HFFc6 (cell line): ENCODE results near the gene TMEM132D. TPM values are rescaled to one million over a fixed set of nuclear protein-coding genes. Genes with fewer than 3 reads are reported as not detected.

Experiments
- DNase-seq: peaks from one replicate; pipeline ENCODE4 v3.0.0-alpha.2; 2018
- H3K27ac Mint-ChIP-seq: 2 replicates; pipeline ENCODE4 v1.8.0; 2020; ENCODE audit warnings: mild to moderate bottlenecking, mixed read lengths
- H3K27me3 Mint-ChIP-seq: 2 replicates; pipeline ENCODE4 v1.8.0; 2021; ENCODE audit warnings: mild to moderate bottlenecking, moderate library complexity, mixed read lengths; ENCODE audit not compliant: insufficient read depth
- H3K36me3 Mint-ChIP-seq: 2 replicates; pipeline ENCODE4 v1.8.0; 2021; ENCODE audit warnings: low read depth, mixed read lengths
- H3K4me1 Mint-ChIP-seq: 2 replicates; pipeline ENCODE4 v1.8.0; 2020; ENCODE audit warnings: low read depth, mixed read lengths
- H3K4me3 Mint-ChIP-seq: 2 replicates; pipeline ENCODE4 v1.8.0; 2020; ENCODE audit warnings: mild to moderate bottlenecking, moderate library complexity, mixed read lengths
- H3K9me3 Mint-ChIP-seq: 2 replicates; pipeline ENCODE4 v1.8.0; 2020; ENCODE audit warnings: mild to moderate bottlenecking, mixed read lengths
- CTCF ChIP-seq: fragments of 200-600 bp; sonication (generic); IDR thresholded peaks from 2 replicates; pipeline ENCODE4 v1.5.0; 2021; ENCODE audit warnings: antibody characterized with exemption, mild to moderate bottlenecking
- total RNA-seq, 6 experiments: library from RNA; stranded (reverse); fragmentation: NEBNext Ultra II Directional; extraction: Animal tissue kit (Norgen Biotek cat#: 25700); gene quantifications; 2 replicates in 1 of 6; 3 replicates in 5 of 6; pipeline ENCODE4 v1.2.3, GENCODE V29; 2021

TMEM132D gene
- total RNA-seq, 6 experiments from 2014 or later, result not detected

GRCh38 chr12:129629901-129630300, 273.9 kb downstream of the TMEM132D start:
- Mint-ChIP-seq H3K27ac (no peak overlapping the region), H3K4me3 (no peak overlapping the region), H3K36me3 (peaks cover 9% of the 10 kb centered on the region), H3K27me3 (no peaks in the 10 kb centered on the region; the same call in 1 of the 2 replicates), H3K4me1 (no peaks in the 10 kb centered on the region), H3K9me3 (peaks cover 72% of the 10 kb centered on the region)
- no peak for TF ChIP-seq CTCF
- DNase-seq, result no peak

GRCh38 chr12:129622566-129622965, 281.3 kb downstream of the TMEM132D start:
- DNase-seq, result no peak
- Mint-ChIP-seq H3K4me1 (no peaks in the 10 kb centered on the region), H3K36me3 (no peaks in the 10 kb centered on the region), H3K27ac (no peak overlapping the region), H3K4me3 (no peak overlapping the region), H3K27me3 (no peaks in the 10 kb centered on the region), H3K9me3 (peaks cover 64% of the 10 kb centered on the region)
- no peak for TF ChIP-seq CTCF

GRCh38 chr12:129619271-129619670, 284.6 kb downstream of the TMEM132D start:
- Mint-ChIP-seq H3K27ac (no peak overlapping the region), H3K36me3 (no peaks in the 10 kb centered on the region), H3K27me3 (no peaks in the 10 kb centered on the region), H3K4me3 (no peak overlapping the region), H3K4me1 (no peaks in the 10 kb centered on the region), H3K9me3 (peaks cover 74% of the 10 kb centered on the region)
- TF ChIP-seq CTCF, result no peak
- DNase-seq, result no peak

GRCh38 chr12:129617849-129618248, 286.0 kb downstream of the TMEM132D start:
- Mint-ChIP-seq H3K4me1 (no peaks in the 10 kb centered on the region), H3K9me3 (peaks cover 75% of the 10 kb centered on the region), H3K27ac (no peak overlapping the region), H3K27me3 (no peaks in the 10 kb centered on the region), H3K36me3 (no peaks in the 10 kb centered on the region), H3K4me3 (no peak overlapping the region)
- no peak for TF ChIP-seq CTCF
- DNase-seq, result no peak

GRCh38 chr12:129615001-129615400, 288.8 kb downstream of the TMEM132D start:
- Mint-ChIP-seq H3K4me3 (no peak overlapping the region), H3K36me3 (no peaks in the 10 kb centered on the region), H3K9me3 (peaks cover 71% of the 10 kb centered on the region), H3K27me3 (no peaks in the 10 kb centered on the region; the same call in 1 of the 2 replicates), H3K4me1 (no peaks in the 10 kb centered on the region), H3K27ac (no peak overlapping the region)
- TF ChIP-seq CTCF, result no peak
- DNase-seq, result no peak
